NCI-H460 (cell line): ENCODE results near the gene OXCT1. TPM values are rescaled to one million over a fixed set of nuclear protein-coding genes. Genes with fewer than 3 reads are reported as not detected.

Experiments used
- DNase-seq: peaks from one replicate; pipeline ENCODE4 v3.0.0-alpha.2; 2016; ENCODE audit warnings: low read depth; ENCODE audit errors: extremely low read depth
- polyA plus RNA-seq: library from polyadenylated mRNA; depleted of rRNA; stranded (reverse); fragments of >200 nt; gene quantifications from 2 replicates; pipeline ENCODE4 v1.2.3, GENCODE V29; 2014; cell fraction: nucleus; rRNA removed
- total RNA-seq: library from RNA; depleted of rRNA; stranded (reverse); fragments of >200 nt; shearing (Covaris generic); gene quantifications from 2 replicates; pipeline ENCODE4 v1.2.3, GENCODE V29; 2014; rRNA removed

OXCT1 gene
- total RNA-seq, result 27.2 and 27.9 TPM in 2 replicates
- polyA plus RNA-seq, result 39.5 and 50.4 TPM in 2 replicates

DNA sequence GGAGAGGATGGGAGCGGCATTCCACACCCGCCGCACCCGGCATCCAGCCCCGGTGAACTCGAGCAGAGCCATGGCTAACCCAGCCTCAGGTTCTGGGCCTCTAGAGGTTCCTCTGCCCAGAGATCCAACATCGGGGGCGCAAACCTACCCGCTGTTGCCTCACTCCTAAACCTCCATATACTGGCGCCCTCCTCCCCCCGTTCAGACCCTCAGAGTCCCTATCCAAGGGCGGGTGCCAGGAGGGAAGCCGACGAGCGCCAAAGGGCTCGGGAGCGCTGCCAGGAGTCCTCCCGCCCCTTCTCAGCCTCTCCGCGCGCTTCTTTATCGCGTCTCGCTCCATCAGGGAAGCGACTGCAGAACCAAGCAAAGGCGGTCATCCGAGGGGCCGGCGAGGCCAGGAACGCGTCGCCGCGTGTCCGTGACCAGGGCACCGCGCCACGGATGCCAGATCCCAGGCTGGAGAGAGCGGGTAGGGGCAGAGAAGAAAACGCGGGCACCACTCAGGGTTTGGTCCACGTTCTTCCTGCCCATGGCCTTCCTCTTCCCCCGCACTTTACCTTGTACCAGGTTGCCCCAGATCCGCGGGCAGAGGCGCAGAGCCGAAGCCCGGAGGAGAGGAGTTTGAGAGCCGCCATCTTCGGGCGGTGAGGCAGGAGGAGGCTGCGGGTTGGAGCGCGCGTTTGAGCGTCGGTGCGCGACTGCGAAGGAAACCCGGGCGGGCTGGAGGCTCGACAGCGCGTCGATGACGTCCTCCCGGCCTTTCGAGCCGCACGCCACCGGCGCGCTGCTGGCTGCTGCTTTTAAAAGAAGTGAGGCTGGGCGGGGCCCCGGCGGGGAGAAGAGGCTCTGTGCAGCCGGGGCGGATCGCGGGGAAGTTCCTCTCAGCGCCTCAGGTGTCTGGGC is at the start of gene OXCT1:
Gene OXCT1, minus strand, starts transcription at position 702 of the 903 bp plus-strand sequence. Its CDS starts 67 bp downstream, at position 635.
- peak; percentile 68 for DNase-seq

- DNase-seq, result no peak
These were observed 47.9 kb upstream of the OXCT1 start for GRCh38 chr5:41918105-41918504.

GRCh38 chr5:41908374-41909079 is 38.3 kb upstream of the OXCT1 start:
- no peak for DNase-seq

GRCh38 chr5:41906151-41906550 is 35.9 kb upstream of the OXCT1 start:
- DNase-seq, result no peak

GRCh38 chr5:41903892-41904799 is 33.9 kb upstream of the OXCT1 start, which contains the start of gene RIMOC1:
Gene RIMOC1 (plus strand): TSS chr5:41904344. CDS start chr5:41904368, 24 bp downstream.
- peak; percentile 99 for DNase-seq

- DNase-seq, result no peak
These were observed 33.2 kb upstream of the OXCT1 start for GRCh38 chr5:41903382-41903891.

GRCh38 chr5:41896230-41896629 is 26.0 kb upstream of the OXCT1 start:
- DNase-seq, result no peak

DNA sequence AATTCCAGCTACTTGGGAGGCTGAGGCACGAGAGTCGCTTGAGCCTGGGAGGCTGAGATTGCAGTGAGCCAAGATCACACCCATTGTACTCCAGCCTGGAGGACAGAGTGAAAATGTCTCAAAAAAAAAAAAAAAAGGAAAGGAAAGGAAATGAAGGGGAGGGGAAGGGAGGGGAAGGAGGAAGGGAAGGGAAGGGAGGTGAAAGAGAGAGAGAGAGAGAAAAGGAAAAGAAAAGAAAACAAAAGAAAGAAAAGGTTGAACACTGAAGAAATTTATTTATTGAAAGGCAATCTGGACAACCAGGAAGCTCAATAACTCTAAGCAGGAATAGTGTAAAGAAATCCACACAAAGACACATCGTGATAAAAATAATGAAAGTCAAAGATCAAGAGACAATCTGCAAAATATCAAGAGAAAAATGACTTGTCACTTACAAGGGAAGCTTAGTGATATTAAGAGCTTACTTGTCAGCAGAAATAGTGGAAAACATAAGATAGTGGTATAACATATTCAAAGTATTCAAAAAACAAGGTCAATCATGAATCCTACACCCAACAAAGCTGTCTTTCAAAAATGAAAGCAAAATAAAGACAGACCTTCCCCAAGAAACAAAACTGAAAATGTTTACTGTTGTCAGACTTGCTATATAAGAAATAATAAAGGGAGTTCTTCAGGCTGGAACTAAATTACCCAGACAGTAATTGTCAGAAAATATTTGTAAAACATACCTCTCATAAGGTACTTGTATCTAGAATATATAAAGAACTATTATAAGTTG is 23.0 kb upstream of the OXCT1 start:
- no peak for DNase-seq

- DNase-seq, result no peak
These were observed 21.8 kb upstream of the OXCT1 start for GRCh38 chr5:41892031-41892430.

GRCh38 chr5:41891066-41891707 is 21.0 kb upstream of the OXCT1 start:
- no peak for DNase-seq

DNA sequence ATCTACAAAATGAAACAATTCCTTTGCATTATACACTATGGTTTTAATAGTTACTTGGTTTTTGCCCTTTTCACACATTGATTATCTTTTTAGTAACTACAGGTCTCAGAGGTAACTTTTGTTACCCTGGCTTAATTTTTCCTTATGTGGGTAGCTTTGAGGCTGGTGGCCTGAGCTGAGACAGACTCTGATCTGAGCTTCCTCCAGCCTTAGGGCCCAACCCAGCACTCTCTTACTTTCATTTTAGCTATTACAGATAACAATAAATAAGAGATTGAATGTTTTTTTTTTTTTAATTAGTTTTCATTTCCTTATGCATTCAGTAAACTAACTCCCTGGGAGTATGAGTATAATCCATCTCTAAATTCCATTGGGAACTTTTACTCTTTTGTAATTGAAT is 15.1 kb upstream of the OXCT1 start:
- no peak for DNase-seq

- DNase-seq, result no peak
These were observed 13.7 kb upstream of the OXCT1 start for GRCh38 chr5:41883936-41884335.

GRCh38 chr5:41883243-41883642 is 13.0 kb upstream of the OXCT1 start:
- DNase-seq, result no peak

DNA sequence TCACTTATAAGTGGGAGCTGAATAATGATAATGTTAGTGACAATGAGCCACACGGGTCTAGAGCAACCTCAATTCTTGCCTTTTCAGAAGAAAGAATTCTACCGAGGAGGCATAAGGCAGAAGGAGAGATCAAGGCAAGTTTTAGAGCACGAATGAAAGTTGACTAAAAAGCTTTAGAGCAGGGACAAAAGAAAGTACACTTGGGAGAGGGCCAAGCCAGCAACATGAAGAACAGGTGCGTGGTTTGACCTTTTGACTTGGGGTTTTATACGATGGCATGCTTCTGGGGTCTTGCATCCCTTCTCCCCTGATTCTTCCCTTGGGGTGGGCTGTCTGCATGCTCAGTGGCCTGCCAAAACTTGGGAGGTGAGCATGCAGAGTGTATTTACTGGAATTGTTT is 12.5 kb upstream of the OXCT1 start:
- DNase-seq, result no peak

DNA sequence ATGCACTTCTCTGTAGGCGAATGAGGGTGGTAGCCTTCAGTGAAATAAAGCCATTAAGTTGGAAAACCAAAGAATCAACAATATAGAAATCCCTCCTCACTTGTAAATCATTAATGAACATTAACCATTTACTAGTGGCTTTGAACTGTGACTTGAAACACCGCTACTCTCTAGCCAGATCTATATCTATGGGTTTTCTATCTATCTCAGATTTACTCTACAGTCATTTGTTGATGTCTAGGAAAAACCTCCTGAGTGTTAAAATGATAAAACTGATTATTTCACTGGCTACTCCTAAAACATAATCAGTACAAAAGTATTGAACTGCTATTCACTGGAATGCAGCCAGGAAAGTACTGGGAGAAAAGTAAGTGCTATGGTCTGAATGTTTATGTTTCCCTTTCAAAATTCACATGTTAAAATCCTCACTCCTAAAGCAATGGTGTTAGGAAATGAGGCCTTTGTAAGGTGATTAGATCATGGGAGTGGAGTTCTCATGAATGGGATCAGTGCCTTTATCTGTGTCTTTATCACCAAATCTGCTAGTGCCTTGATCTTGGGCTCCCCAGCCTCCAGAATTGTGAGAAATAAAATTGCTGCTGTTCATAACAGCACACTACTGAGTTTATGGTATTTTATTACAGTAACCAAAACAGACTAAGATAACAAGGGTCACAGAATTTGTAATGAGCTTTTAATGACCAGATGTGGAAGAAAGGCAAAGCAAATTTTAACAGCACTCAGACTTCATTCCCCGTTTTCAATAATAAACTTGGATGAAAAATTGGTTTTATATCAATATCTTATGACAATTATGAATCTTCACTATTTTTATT is 8.6 kb upstream of the OXCT1 start:
- DNase-seq, result no peak

GRCh38 chr5:41878173-41878572 is 7.9 kb upstream of the OXCT1 start:
- no peak for DNase-seq

DNA sequence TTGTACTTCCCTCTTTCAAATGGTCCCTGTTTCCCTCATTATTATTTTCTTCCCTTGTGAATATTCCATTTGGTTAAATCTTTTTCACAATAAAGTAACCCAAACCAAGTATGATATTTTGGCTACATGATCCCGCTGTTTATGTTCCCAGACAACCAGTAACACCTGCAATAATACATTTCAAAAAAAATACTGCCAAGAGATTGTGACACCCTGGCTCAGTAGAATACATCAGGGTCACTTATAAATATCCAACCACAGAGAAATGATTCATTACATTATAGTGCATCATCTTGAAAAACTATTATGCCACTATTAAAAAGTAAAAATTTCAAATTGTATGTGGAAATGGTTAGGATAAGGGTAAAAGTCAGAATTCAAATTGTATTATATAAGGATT is 7.2 kb upstream of the OXCT1 start:
- no peak for DNase-seq

GRCh38 chr5:41876678-41877077 is 6.5 kb upstream of the OXCT1 start:
- DNase-seq, result no peak
